H9 (cell line): ENCODE results near the gene PRSS1. TPM values are rescaled to one million over a fixed set of nuclear protein-coding genes. Genes with fewer than 3 reads are reported as not detected.

Experiments
- DNase-seq: peaks from one replicate; pipeline ENCODE4 v3.0.0-alpha.2; 2017
- H2AFZ ChIP-seq: one replicate; pipeline ENCODE4 v1.6.1; 2013; ENCODE audit warnings: mild to moderate bottlenecking, low read length, control low read depth, moderate library complexity
- H2AK5ac ChIP-seq: 2 replicates; pipeline ENCODE4 v1.6.1; 2013; ENCODE audit warnings: low read length, control low read depth, mixed read lengths; ENCODE audit not compliant: insufficient read length
- H2BK120ac ChIP-seq: one replicate; pipeline ENCODE4 v1.6.1; 2013; ENCODE audit warnings: low read depth, mild to moderate bottlenecking, low read length, control low read depth, inconsistent platforms; ENCODE audit not compliant: poor library complexity, severe bottlenecking
- H2BK12ac ChIP-seq: 2 replicates; pipeline ENCODE4 v1.6.1; 2013; ENCODE audit warnings: low read length, control low read depth, mixed read lengths, low read depth; ENCODE audit not compliant: insufficient read length
- H2BK15ac ChIP-seq: 2 replicates; pipeline ENCODE4 v1.6.1; 2013; ENCODE audit warnings: low read depth, low read length, control low read depth
- H2BK20ac ChIP-seq: one replicate; pipeline ENCODE4 v1.6.1; 2013; ENCODE audit warnings: low read depth, mild to moderate bottlenecking, low read length, control low read depth, inconsistent platforms; ENCODE audit not compliant: poor library complexity, severe bottlenecking
- H2BK5ac ChIP-seq: 2 replicates; pipeline ENCODE4 v1.6.1; 2013; ENCODE audit warnings: low read length, control low read depth, mixed read lengths; ENCODE audit not compliant: insufficient read length
- H3K14ac ChIP-seq: 2 replicates; pipeline ENCODE4 v1.6.1; 2013; ENCODE audit warnings: low read length, control low read depth; ENCODE audit not compliant: insufficient read depth
- H3K18ac ChIP-seq: 2 replicates; pipeline ENCODE4 v1.6.1; 2013; ENCODE audit warnings: low read depth, mild to moderate bottlenecking, mixed read lengths, low read length, control low read depth; ENCODE audit not compliant: insufficient read length
- H3K23ac ChIP-seq: 2 replicates; pipeline ENCODE4 v1.6.1; 2013; ENCODE audit warnings: low read length, control low read depth, mixed read lengths, low read depth; ENCODE audit not compliant: insufficient read length
- H3K23me2 ChIP-seq: 2 replicates; pipeline ENCODE4 v1.6.1; 2013; ENCODE audit warnings: low read depth, mild to moderate bottlenecking, mixed read lengths, low read length, control low read depth; ENCODE audit not compliant: insufficient read length, poor library complexity, severe bottlenecking
- H3K27ac ChIP-seq: 2 replicates; pipeline ENCODE4 v1.5.1; 2013; ENCODE audit warnings: low read length, control low read depth, mixed read lengths, low read depth; ENCODE audit not compliant: insufficient read length
- H3K27me3 ChIP-seq: 2 replicates; pipeline ENCODE4 v1.6.1; 2013; ENCODE audit warnings: low read length, control low read depth, inconsistent platforms; ENCODE audit not compliant: insufficient read depth
- H3K4ac ChIP-seq: 2 replicates; pipeline ENCODE4 v1.6.1; 2013; ENCODE audit warnings: low read depth, mild to moderate bottlenecking, control low read depth, inconsistent platforms, low read length, moderate library complexity
- H3K4me1 ChIP-seq: 2 replicates; pipeline ENCODE4 v1.6.1; 2013; ENCODE audit warnings: low read length, control low read depth, inconsistent platforms; ENCODE audit not compliant: insufficient read depth
- H3K4me2 ChIP-seq: 2 replicates; pipeline ENCODE4 v1.6.1; 2013; ENCODE audit warnings: low read length, control low read depth, mixed read lengths; ENCODE audit not compliant: insufficient read length, insufficient read depth
- H3K56ac ChIP-seq: 2 replicates; pipeline ENCODE4 v1.6.1; 2013; ENCODE audit warnings: low read depth, mild to moderate bottlenecking, mixed read lengths, low read length, control low read depth; ENCODE audit not compliant: insufficient read length
- H3K79me1 ChIP-seq: 2 replicates; pipeline ENCODE4 v1.6.1; 2013; ENCODE audit warnings: low read depth, mild to moderate bottlenecking, moderate library complexity, low read length, control low read depth, inconsistent platforms; ENCODE audit not compliant: insufficient read depth, poor library complexity, severe bottlenecking
- H3K79me2 ChIP-seq: 2 replicates; pipeline ENCODE4 v1.6.1; 2013; ENCODE audit warnings: low read length, control low read depth, inconsistent platforms; ENCODE audit not compliant: insufficient read depth
- H3K9ac ChIP-seq: 2 replicates; pipeline ENCODE4 v1.6.1; 2013; ENCODE audit warnings: low read length, control low read depth, mixed read lengths; ENCODE audit not compliant: insufficient read length; ENCODE audit errors: extremely low read depth
- H3K9me3 ChIP-seq: one replicate; pipeline ENCODE4 v1.6.1; 2013; ENCODE audit warnings: low read depth, low read length, inconsistent platforms; ENCODE audit not compliant: control insufficient read depth
- H3T11ph ChIP-seq: one replicate; pipeline ENCODE4 v1.6.1; 2013; ENCODE audit warnings: mild to moderate bottlenecking, low read length, control low read depth, inconsistent platforms
- H4K20me1 ChIP-seq: one replicate; pipeline ENCODE4 v1.6.1; 2013; ENCODE audit not compliant: control insufficient read depth, insufficient read length, insufficient read depth
- H4K5ac ChIP-seq: 2 replicates; pipeline ENCODE4 v1.6.1; 2013; ENCODE audit warnings: low read depth, mild to moderate bottlenecking, mixed read lengths, low read length, control low read depth; ENCODE audit not compliant: insufficient read length
- H4K8ac ChIP-seq: replicated peaks from 2 replicates; pipeline ENCODE4 v1.6.1; 2013; ENCODE audit warnings: low read length, control low read depth, mixed read lengths, low read depth; ENCODE audit not compliant: insufficient read length
- H4K91ac ChIP-seq: 2 replicates; pipeline ENCODE4 v1.6.1; 2013; ENCODE audit warnings: low read depth, mild to moderate bottlenecking, moderate library complexity, mixed read lengths, low read length, control low read depth; ENCODE audit not compliant: insufficient read length
- H3K27ac Mint-ChIP-seq, 3 experiments: 2 replicates in 2 of 3; 3 replicates in 1 of 3; pipeline ENCODE4 v1.8.0; 2020 to 2021; ENCODE audit warnings: mixed read lengths in 3 of 3, mild to moderate bottlenecking in 1 of 3, moderate library complexity in 1 of 3
- H3K27me3 Mint-ChIP-seq: 2 replicates; pipeline ENCODE4 v1.8.0; 2021; ENCODE audit warnings: low read depth, mild to moderate bottlenecking, moderate library complexity, mixed read lengths
- H3K36me3 Mint-ChIP-seq, 3 experiments: 2 replicates in 2 of 3; 3 replicates in 1 of 3; pipeline ENCODE4 v1.8.0; 2020 to 2021; ENCODE audit warnings: low read depth in 3 of 3, mixed read lengths in 3 of 3; ENCODE audit not compliant: insufficient read depth in 1 of 3
- H3K4me1 Mint-ChIP-seq, 2 experiments: 2 replicates each; pipeline ENCODE4 v1.8.0; 2020; ENCODE audit warnings: mixed read lengths in 2 of 2
- H3K4me3 Mint-ChIP-seq, 2 experiments: 2 replicates in 1 of 2; 3 replicates in 1 of 2; pipeline ENCODE4 v1.8.0; 2020 to 2021; ENCODE audit warnings: mild to moderate bottlenecking in 2 of 2, mixed read lengths in 2 of 2, moderate library complexity in 1 of 2
- H3K9me3 Mint-ChIP-seq, 2 experiments: 2 replicates in 1 of 2; 3 replicates in 1 of 2; pipeline ENCODE4 v1.8.0; 2020; ENCODE audit warnings: mild to moderate bottlenecking in 2 of 2, mixed read lengths in 2 of 2, moderate library complexity in 1 of 2
- CTCF ChIP-seq: fragments of 200-600 bp; sonication (generic); conservative IDR thresholded peaks from 3 replicates; pipeline ENCODE4 v1.8.0; 2021; ENCODE audit warnings: antibody characterized with exemption, mild to moderate bottlenecking
- WGBS: extraction: QIAGEN DNeasy Blood & Tissue Kit; methylation state at CpG from one replicate; pipeline ENCODE4 v1.1.7; 2013; ENCODE audit warnings: missing lambda C conversion rate, low lambda C conversion rate, mixed read lengths; ENCODE audit not compliant: insufficient read length; ENCODE audit errors: extremely low coverage; 5-methylcytosine and 5-hydroxymethylcytosine counted together
- total RNA-seq: library from RNA; stranded (reverse); gene quantifications from 2 replicates; pipeline ENCODE4 v1.2.1, GENCODE V29; 2021

PRSS1 gene
- total RNA-seq, 1 experiment from 2014 or later = not detected

GRCh38 chr7:142722248-142722794 lies 27.0 kb upstream of the PRSS1 start:
- DNase-seq = no peak
- Mint-ChIP-seq H3K36me3 (peaks cover 0 to 4% (median under 1%) of the 10 kb centered on the region in 3 experiments; a peak in 2 of 7 replicates), H3K27me3 (no peaks in the 10 kb centered on the region), H3K4me1 (no peaks in the 10 kb centered on the region), H3K27ac (no peak overlapping the region), H3K4me3 (no peak overlapping the region), H3K9me3 (0 out of 5 replicates have a peak, but pooled peaks cover 0 to 3% of the 10 kb centered on the region in 2 experiments)
- no peaks in the 10 kb centered on the region for H3K23me2 ChIP-seq
- no peak overlapping the region for H2BK120ac ChIP-seq
- H4K5ac ChIP-seq = no peak overlapping the region
- H3K79me2 ChIP-seq = no peaks in the 10 kb centered on the region
- H3K18ac ChIP-seq = no peak overlapping the region
- no peak overlapping the region for H2BK12ac ChIP-seq
- H4K20me1 ChIP-seq = no peaks in the 10 kb centered on the region
- peak overlapping the region; percentile 14 for H2AFZ ChIP-seq
- no peak overlapping the region for H3K14ac ChIP-seq
- no CpG with 5 or more reads among the region's 15 CpGs for WGBS
- H3K9ac ChIP-seq = no peak overlapping the region
- H2BK5ac ChIP-seq = no peak overlapping the region
- no peak overlapping the region for H3K4ac ChIP-seq
- H4K8ac ChIP-seq = no peak overlapping the region
- H2BK20ac ChIP-seq = no peak overlapping the region
- no peaks in the 10 kb centered on the region for H3K79me1 ChIP-seq
- no peak overlapping the region for H3K56ac ChIP-seq
- H3K27me3 ChIP-seq = no peaks in the 10 kb centered on the region
- no peak overlapping the region for H3K23ac ChIP-seq
- no peak overlapping the region for H2AK5ac ChIP-seq
- H3K27ac ChIP-seq = no peak overlapping the region
- H3K4me2 ChIP-seq = no peak overlapping the region
- no peaks in the 10 kb centered on the region for H3K9me3 ChIP-seq
- no peak overlapping the region for H3T11ph ChIP-seq
- H4K91ac ChIP-seq = no peak overlapping the region
- H2BK15ac ChIP-seq = no peak overlapping the region
- no peak for TF ChIP-seq CTCF
- H3K4me1 ChIP-seq = no peaks in the 10 kb centered on the region
